DOHH2 (cell line): ENCODE results near the gene SSC5D.

Experiments
- H3F3A ChIP-seq: fragments of 200-600 bp; sonication (generic), shearing (Covaris generic); 2 replicates; pipeline ENCODE4 v1.6.0; 2016; ENCODE audit warnings: antibody characterized with exemption, mild to moderate bottlenecking; ENCODE audit not compliant: control insufficient read depth, insufficient read depth
- H3K27ac ChIP-seq: fragments of 200-600 bp; sonication (generic); 2 replicates; pipeline ENCODE4 v1.5.1; 2014; ENCODE audit warnings: low read depth, mild to moderate bottlenecking, low read length, moderate library complexity
- H3K27me3 ChIP-seq: fragments of 200-600 bp; sonication (generic); 2 replicates; pipeline ENCODE4 v1.6.1; 2014; ENCODE audit warnings: mild to moderate bottlenecking, low read length, mixed read lengths; ENCODE audit not compliant: control insufficient read depth
- H3K36me3 ChIP-seq: fragments of 200-600 bp; sonication (generic); 2 replicates; pipeline ENCODE4 v1.6.1; 2014; ENCODE audit warnings: mild to moderate bottlenecking, low read length, moderate library complexity, mixed read lengths; ENCODE audit not compliant: control insufficient read depth
- H3K4me1 ChIP-seq: fragments of 200-600 bp; sonication (generic); 2 replicates; pipeline ENCODE4 v1.6.1; 2014; ENCODE audit warnings: mild to moderate bottlenecking, low read length, mixed read lengths; ENCODE audit not compliant: control insufficient read depth
- H3K4me2 ChIP-seq: fragments of 200-600 bp; sonication (generic); 2 replicates; pipeline ENCODE4 v1.6.0; 2014; ENCODE audit warnings: mild to moderate bottlenecking, low read length, moderate library complexity
- H3K4me3 ChIP-seq: fragments of 200-600 bp; sonication (generic); 2 replicates; pipeline ENCODE4 v1.5.1; 2014; ENCODE audit warnings: mild to moderate bottlenecking, low read length, mixed read lengths
- H3K79me2 ChIP-seq: fragments of 200-600 bp; sonication (generic); 2 replicates; pipeline ENCODE4 v1.6.1; 2014; ENCODE audit warnings: mild to moderate bottlenecking, low read length, mixed read lengths; ENCODE audit not compliant: control insufficient read depth
- H3K9me2 ChIP-seq: fragments of 200-600 bp; sonication (generic); replicated peaks from 2 replicates; pipeline ENCODE4 v1.6.1; 2014; ENCODE audit warnings: mild to moderate bottlenecking, low read length, mixed read lengths; ENCODE audit not compliant: control insufficient read depth
- H3K9me3 ChIP-seq: fragments of 200-600 bp; sonication (generic); 2 replicates; pipeline ENCODE4 v1.6.1; 2014; ENCODE audit warnings: antibody characterized with exemption, low read length, mixed read lengths; ENCODE audit not compliant: control insufficient read depth, insufficient read depth
- H4K20me1 ChIP-seq: fragments of 200-600 bp; sonication (generic); 2 replicates; pipeline ENCODE4 v1.6.0; 2014; ENCODE audit warnings: low read depth, mild to moderate bottlenecking, antibody characterized with exemption, low read length, moderate library complexity; ENCODE audit not compliant: control insufficient read depth, insufficient read depth
- CTCF ChIP-seq: fragments of 200-600 bp; sonication (generic); IDR thresholded peaks from one replicate; pipeline ENCODE4 v1.5.1; 2014; ENCODE audit warnings: antibody characterized with exemption, mild to moderate bottlenecking, low read depth, low read length; ENCODE audit not compliant: poor library complexity, severe bottlenecking
- EZH2phosphoT487 ChIP-seq: fragments of 200-600 bp; sonication (generic); IDR thresholded peaks from 2 replicates; pipeline ENCODE4 v1.6.1; 2017; ENCODE audit warnings: borderline replicate concordance, mild to moderate bottlenecking, antibody characterized with exemption, low read length, moderate library complexity, mixed read lengths

The SSC5D gene

GRCh38 chr19:55544776-55545439 lies 56.7 kb downstream of the SSC5D start:
- Histone ChIP-seq H3F3A (no peaks in the 10 kb centered on the region), H3K36me3 (no peaks in the 10 kb centered on the region), H4K20me1 (no peaks in the 10 kb centered on the region), H3K4me1 (peaks cover 6% of the 10 kb centered on the region), H3K9me3 (no peaks in the 10 kb centered on the region), H3K79me2 (no peaks in the 10 kb centered on the region), H3K4me2 (no peak overlapping the region), H3K9me2 (no peaks in the 10 kb centered on the region), H3K4me3 (no peak overlapping the region), H3K27me3 (peaks cover 3% of the 10 kb centered on the region), H3K27ac (no peak overlapping the region)
- TF ChIP-seq EZH2phosphoT487: no peak
- TF ChIP-seq CTCF: no peak

- no peaks in the 10 kb centered on the region for H3K79me2 ChIP-seq
- no peak for TF ChIP-seq CTCF
- TF ChIP-seq EZH2phosphoT487: no peak
- no peak within 1 kb of the TSS for H3K27ac ChIP-seq
- H4K20me1 ChIP-seq: no peaks in the 10 kb centered on the region
- no peak within 1 kb of the TSS for H3K4me3 ChIP-seq
- H3F3A ChIP-seq: no peaks in the 10 kb centered on the region
- H3K4me2 ChIP-seq: no peak within 1 kb of the TSS
- H3K27me3 ChIP-seq: peaks cover 7% of the 10 kb centered on the region
- no peaks in the 10 kb centered on the region for H3K9me3 ChIP-seq
- H3K4me1 ChIP-seq: peaks cover 11% of the 10 kb centered on the region
- H3K9me2 ChIP-seq: no peaks in the 10 kb centered on the region
- no peaks in the 10 kb centered on the region for H3K36me3 ChIP-seq
These were observed 57.2 kb downstream of the SSC5D start, which contains the start of gene SBK3 for GRCh38 chr19:55545443-55545842. Gene SBK3 (minus strand): TSS chr19:55545543. CDS start chr19:55545543, 0 bp downstream.

- H3K36me3 ChIP-seq: no peaks in the 10 kb centered on the region
- no peaks in the 10 kb centered on the region for H3K9me3 ChIP-seq
- TF ChIP-seq CTCF (no peak), EZH2phosphoT487 (no peak)
- H3K27ac ChIP-seq: no peak overlapping the region
- H3K79me2 ChIP-seq: no peaks in the 10 kb centered on the region
- no peaks in the 10 kb centered on the region for H3K9me2 ChIP-seq
- H3K4me2 ChIP-seq: no peak overlapping the region
- H3K4me3 ChIP-seq: no peak overlapping the region
- H3K4me1 ChIP-seq: peaks cover 11% of the 10 kb centered on the region
- H3F3A ChIP-seq: no peaks in the 10 kb centered on the region
- no peaks in the 10 kb centered on the region for H4K20me1 ChIP-seq
- H3K27me3 ChIP-seq: peaks cover 7% of the 10 kb centered on the region
These were observed 57.8 kb downstream of the SSC5D start for GRCh38 chr19:55546011-55546410.
